NT2/D1 (cell line): ENCODE results near the gene USP5.

Source experiments
- DNase-seq: peaks from one replicate; pipeline ENCODE4 v3.0.0-alpha.2; 2011; ENCODE audit warnings: low read depth, low spot score
- H3K27me3 ChIP-seq: 2 replicates; pipeline ENCODE4 v1.6.0; 2011; ENCODE audit warnings: mild to moderate bottlenecking; ENCODE audit not compliant: insufficient read length, insufficient read depth
- H3K36me3 ChIP-seq: 2 replicates; pipeline ENCODE4 v1.6.1; 2011; ENCODE audit warnings: mild to moderate bottlenecking, low read length, mixed read lengths; ENCODE audit not compliant: insufficient read depth, insufficient read length
- H3K4me1 ChIP-seq: 2 replicates; pipeline ENCODE4 v1.5.1; 2011; ENCODE audit not compliant: insufficient read depth, insufficient read length
- H3K4me3 ChIP-seq: 2 replicates; pipeline ENCODE4 v1.5.1; 2011; ENCODE audit warnings: low read depth; ENCODE audit not compliant: insufficient read length
- H3K9ac ChIP-seq: 2 replicates; pipeline ENCODE4 v1.6.0; 2011; ENCODE audit warnings: low read depth; ENCODE audit not compliant: insufficient read length
- H3K9me3 ChIP-seq: 2 replicates; pipeline ENCODE4 v1.5.1; 2011; ENCODE audit warnings: mild to moderate bottlenecking, low read length; ENCODE audit not compliant: insufficient read depth
- SUZ12 ChIP-seq: IDR thresholded peaks from 2 replicates; pipeline ENCODE4 v1.6.1; 2011; ENCODE audit not compliant: insufficient read length, insufficient read depth; ENCODE audit errors: extremely low read depth
- YY1 ChIP-seq: IDR thresholded peaks from 2 replicates; pipeline ENCODE4 v1.6.1; 2011; ENCODE audit not compliant: insufficient read length, insufficient read depth
- ZNF274 ChIP-seq: IDR thresholded peaks from 2 replicates; pipeline ENCODE4 v1.6.1; 2011; ENCODE audit warnings: mild to moderate bottlenecking, low read depth, low read length

Gene USP5

DNA sequence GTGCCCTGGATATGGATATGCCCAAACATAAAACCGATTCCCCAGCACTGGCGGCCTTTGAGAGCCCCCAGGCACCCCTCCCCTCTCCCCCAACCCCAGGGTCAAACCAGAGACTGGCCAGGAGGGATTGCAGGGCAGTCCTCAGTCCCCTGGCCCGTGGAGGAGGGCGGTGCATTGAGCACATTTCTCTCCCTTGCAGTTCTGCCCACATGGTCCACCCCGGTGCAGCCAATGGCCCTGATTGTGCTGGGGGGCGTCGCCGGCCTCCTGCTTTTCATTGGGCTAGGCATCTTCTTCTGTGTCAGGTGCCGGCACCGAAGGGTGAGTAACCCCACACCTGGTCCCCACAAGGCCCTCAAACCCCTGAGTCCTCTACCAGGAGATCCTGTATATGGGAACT is 33.7 kb upstream of the USP5 start:
- no peaks in the 10 kb centered on the region for H3K9me3 ChIP-seq
- DNase-seq = no peak
- H3K9ac ChIP-seq = peak overlapping the region; percentile 7
- H3K36me3 ChIP-seq = no peaks in the 10 kb centered on the region
- H3K4me1 ChIP-seq = peaks cover 46% of the 10 kb centered on the region
- TF ChIP-seq YY1 (no peak), SUZ12 (no peak), ZNF274 (no peak)
- H3K4me3 ChIP-seq = peak overlapping the region; percentile 3
- peaks cover 23% of the 10 kb centered on the region for H3K27me3 ChIP-seq

DNA sequence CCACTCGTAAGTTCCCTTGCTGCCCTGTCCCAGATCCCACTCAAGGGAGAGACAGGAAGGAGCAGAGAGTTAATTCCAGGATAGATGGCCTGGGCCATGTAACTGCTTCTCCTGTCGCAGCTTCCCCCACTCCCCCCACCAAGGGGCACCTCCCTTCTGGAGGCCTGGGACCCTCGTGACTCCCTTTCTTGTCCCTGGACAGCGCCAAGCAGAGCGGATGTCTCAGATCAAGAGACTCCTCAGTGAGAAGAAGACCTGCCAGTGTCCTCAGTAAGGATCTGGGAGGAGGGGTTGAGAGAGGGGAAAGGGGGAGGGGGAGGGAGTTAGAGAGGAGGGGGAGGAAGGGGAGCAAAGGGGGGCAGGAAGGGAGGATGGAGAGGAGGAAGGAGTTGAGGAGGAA is 33.3 kb upstream of the USP5 start:
- H3K36me3 ChIP-seq = no peaks in the 10 kb centered on the region
- H3K9me3 ChIP-seq = no peaks in the 10 kb centered on the region
- peaks cover 23% of the 10 kb centered on the region for H3K27me3 ChIP-seq
- peak overlapping the region; percentile 3 for H3K4me3 ChIP-seq
- DNase-seq = no peak
- H3K9ac ChIP-seq = peak overlapping the region; percentile 7
- no peak for TF ChIP-seq SUZ12
- no peak for TF ChIP-seq YY1
- no peak for TF ChIP-seq ZNF274
- peaks cover 50% of the 10 kb centered on the region for H3K4me1 ChIP-seq

DNA sequence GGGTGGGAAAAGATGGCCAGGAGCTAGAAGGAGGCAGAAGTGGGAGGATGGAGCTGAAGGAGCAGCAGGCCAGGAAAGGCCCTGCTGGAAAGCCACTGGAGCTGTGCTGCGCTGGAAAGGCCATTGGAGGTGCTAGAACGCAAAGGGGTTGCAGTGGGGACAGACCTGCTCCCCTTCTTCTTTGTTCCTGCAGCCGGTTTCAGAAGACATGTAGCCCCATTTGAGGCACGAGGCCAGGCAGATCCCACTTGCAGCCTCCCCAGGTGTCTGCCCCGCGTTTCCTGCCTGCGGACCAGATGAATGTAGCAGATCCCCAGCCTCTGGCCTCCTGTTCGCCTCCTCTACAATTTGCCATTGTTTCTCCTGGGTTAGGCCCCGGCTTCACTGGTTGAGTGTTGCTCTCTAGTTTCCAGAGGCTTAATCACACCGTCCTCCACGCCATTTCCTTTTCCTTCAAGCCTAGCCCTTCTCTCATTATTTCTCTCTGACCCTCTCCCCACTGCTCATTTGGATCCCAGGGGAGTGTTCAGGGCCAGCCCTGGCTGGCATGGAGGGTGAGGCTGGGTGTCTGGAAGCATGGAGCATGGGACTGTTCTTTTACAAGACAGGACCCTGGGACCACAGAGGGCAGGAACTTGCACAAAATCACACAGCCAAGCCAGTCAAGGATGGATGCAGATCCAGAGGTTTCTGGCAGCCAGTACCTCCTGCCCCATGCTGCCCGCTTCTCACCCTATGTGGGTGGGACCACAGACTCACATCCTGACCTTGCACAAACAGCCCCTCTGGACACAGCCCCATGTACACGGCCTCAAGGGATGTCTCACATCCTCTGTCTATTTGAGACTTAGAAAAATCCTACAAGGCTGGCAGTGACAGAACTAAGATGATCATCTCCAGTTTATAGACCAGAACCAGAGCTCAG is 32.6 kb upstream of the USP5 start:
- no peak overlapping the region for H3K4me3 ChIP-seq
- H3K4me1 ChIP-seq = peaks cover 55% of the 10 kb centered on the region
- TF ChIP-seq ZNF274 = no peak
- TF ChIP-seq YY1 = no peak
- no peak for TF ChIP-seq SUZ12
- no peaks in the 10 kb centered on the region for H3K9me3 ChIP-seq
- H3K9ac ChIP-seq = peak overlapping the region; percentile 53
- DNase-seq = no peak
- peaks cover 16% of the 10 kb centered on the region for H3K27me3 ChIP-seq
- H3K36me3 ChIP-seq = peaks cover 6% of the 10 kb centered on the region

DNA sequence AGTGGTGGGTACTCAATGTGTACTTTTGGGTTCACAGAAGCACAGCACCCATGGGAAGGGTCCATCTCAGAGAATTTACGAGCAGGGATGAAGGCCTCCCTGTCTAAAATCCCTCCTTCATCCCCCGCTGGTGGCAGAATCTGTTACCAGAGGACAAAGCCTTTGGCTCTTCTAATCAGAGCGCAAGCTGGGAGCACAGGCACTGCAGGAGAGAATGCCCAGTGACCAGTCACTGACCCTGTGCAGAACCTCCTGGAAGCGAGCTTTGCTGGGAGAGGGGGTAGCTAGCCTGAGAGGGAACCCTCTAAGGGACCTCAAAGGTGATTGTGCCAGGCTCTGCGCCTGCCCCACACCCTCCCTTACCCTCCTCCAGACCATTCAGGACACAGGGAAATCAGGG is 31.8 kb upstream of the USP5 start:
- peaks cover 12% of the 10 kb centered on the region for H3K36me3 ChIP-seq
- TF ChIP-seq YY1 (no peak), ZNF274 (no peak), SUZ12 (no peak)
- H3K4me3 ChIP-seq = no peak overlapping the region
- H3K9me3 ChIP-seq = no peaks in the 10 kb centered on the region
- DNase-seq = no peak
- peaks cover 58% of the 10 kb centered on the region for H3K4me1 ChIP-seq
- peaks cover 8% of the 10 kb centered on the region for H3K27me3 ChIP-seq
- peak overlapping the region; percentile 53 for H3K9ac ChIP-seq

DNA sequence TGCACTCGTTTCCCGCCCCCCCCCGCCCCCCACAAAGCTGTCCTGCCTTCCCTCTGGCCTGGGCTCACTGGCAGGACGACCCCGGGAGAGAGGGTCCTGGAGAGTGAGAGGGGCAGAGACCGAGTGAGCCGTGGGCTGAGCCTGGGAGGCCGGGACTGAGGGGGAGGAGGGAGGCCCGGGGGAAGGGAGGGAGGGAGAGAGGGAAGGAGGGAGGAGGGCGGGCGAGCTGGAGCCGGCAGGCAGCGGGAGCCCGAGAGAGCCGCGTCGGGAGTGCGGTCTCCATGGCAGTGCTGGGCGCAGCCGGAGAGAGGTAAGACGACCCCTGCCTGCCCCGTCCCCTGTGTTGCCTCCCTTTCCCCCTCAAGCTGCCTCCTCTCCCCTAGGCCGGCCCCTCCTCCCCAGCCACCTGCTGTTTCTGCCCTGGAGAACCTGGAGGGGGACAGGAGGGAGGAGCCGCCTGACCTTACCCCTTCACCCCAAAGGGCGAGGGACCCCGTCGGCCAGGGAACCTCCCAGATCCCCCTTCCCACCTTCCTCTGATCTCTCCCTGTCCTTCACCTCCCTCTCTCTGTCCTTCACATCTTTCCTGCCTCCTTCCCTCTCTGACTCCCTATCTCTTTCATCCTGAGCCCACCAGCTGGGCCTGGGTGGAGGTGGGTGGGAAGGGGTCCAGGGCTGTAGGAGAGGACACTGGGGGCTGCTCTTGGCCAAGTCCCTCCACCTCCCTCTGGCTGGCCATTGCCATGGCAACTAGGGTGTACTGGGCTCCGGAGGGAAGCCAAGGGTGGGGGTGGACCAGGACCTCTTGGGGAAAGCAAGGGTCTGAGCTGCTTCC is 30.1 kb upstream of the USP5 start, which contains the start of gene GPR162:
TSS of gene GPR162 (plus strand) at position 231 of the 835 bp plus-strand sequence. CDS start 2,078 bp downstream, outside the sequence.
- H3K9me3 ChIP-seq = no peaks in the 10 kb centered on the region
- peaks cover 23% of the 10 kb centered on the region for H3K36me3 ChIP-seq
- DNase-seq = peak; percentile 97
- H3K27me3 ChIP-seq = no peaks in the 10 kb centered on the region
- no peak for TF ChIP-seq ZNF274
- TF ChIP-seq YY1 = no peak
- TF ChIP-seq SUZ12 = no peak
- peak within 1 kb of the TSS; percentile 94 for H3K9ac ChIP-seq
- peaks cover 72% of the 10 kb centered on the region for H3K4me1 ChIP-seq
- peak within 1 kb of the TSS; percentile 66 for H3K4me3 ChIP-seq

DNA sequence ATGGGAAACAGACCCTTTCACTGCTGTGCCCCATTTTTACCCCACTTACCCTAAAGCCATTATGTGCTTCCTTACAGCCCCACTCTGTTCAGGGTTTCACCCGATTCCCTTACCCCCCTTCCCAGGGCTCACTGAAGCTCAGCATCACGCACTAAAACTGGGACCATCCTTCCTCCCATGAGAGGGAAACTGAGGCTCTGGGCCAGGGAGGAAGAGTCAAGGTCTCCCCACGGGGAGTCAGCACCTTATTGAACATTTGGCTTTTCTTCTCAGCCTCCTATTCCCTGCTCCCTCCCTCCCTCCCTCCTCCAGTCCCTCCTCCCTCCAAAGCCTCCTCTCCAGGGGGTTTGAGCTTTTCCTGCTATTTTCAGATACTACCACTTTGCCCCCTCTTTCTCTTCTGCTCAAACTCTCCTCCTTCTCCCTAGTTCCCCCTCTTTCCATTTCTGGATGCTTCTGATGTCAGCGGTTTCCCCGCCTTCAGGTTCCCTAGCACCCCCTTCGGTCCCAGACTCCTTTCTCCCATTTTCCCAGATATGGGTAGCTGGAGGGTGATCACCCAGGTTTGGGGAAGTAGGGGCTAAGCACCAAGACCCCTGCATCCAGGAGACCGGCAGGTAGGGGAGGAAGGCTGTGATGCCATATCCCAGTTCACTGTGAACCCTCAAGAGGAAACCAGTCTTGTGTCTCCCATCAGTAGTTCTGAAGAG is 29.4 kb upstream of the USP5 start:
- no peaks in the 10 kb centered on the region for H3K9me3 ChIP-seq
- peak overlapping the region; percentile 66 for H3K4me3 ChIP-seq
- no peak for DNase-seq
- H3K4me1 ChIP-seq = peaks cover 77% of the 10 kb centered on the region
- peaks cover 27% of the 10 kb centered on the region for H3K36me3 ChIP-seq
- peak overlapping the region; percentile 84 for H3K9ac ChIP-seq
- no peaks in the 10 kb centered on the region for H3K27me3 ChIP-seq
- TF ChIP-seq ZNF274 (no peak), YY1 (no peak), SUZ12 (no peak)
